Hepatocyte (in vitro differentiated cells): ENCODE results near the gene PCGF1. TPM values are rescaled to one million over a fixed set of nuclear protein-coding genes. Genes with fewer than 3 reads are reported as not detected.

Experiments
- polyA plus RNA-seq: library from polyadenylated mRNA; unstranded; fragments of >200 nt; fragmentation: Nextera tagmentation; extraction: Ambion mirVana; gene quantifications from 2 replicates; pipeline ENCODE4 v1.2.1, GENCODE V29; 2016
- total RNA-seq: library from RNA; depleted of rRNA; stranded (reverse); fragments of >200 nt; gene quantifications from 2 replicates; pipeline ENCODE4 v1.2.3, GENCODE V29; 2014

PCGF1 gene
- total and polyA plus RNA-seq, 2 experiments from 2014 or later = 10.6 to 30.2 TPM

Other genes starting within 250 kb of the PCGF1 start
- gene SLC4A5, start 164.3 kb downstream of the PCGF1 start, total RNA-seq = 0.36 and 1.5 TPM in 2 replicates
- gene SLC4A5, start 164.3 kb downstream of the PCGF1 start, polyA plus RNA-seq = 0.28 and 1.7 TPM in 2 replicates
- gene DCTN1, start 127.4 kb downstream of the PCGF1 start, total RNA-seq = 72.3 and 84.3 TPM in 2 replicates
- 95.0 and 111 TPM in 2 replicates for gene DCTN1, start 127.4 kb downstream of the PCGF1 start, polyA plus RNA-seq
- gene C2orf81, start 86.1 kb downstream of the PCGF1 start, total RNA-seq = 0.32 and 0.37 TPM in 2 replicates
- gene C2orf81, start 86.1 kb downstream of the PCGF1 start, polyA plus RNA-seq = 0.76 and 4.2 TPM in 2 replicates
- 6.2 and 7.1 TPM in 2 replicates for gene WDR54, start 86.0 kb downstream of the PCGF1 start, total RNA-seq
- 22.2 and 22.6 TPM in 2 replicates for gene WDR54, start 86.0 kb downstream of the PCGF1 start, polyA plus RNA-seq
- 66.1 and 74.2 TPM in 2 replicates for gene RTKN, start 65.8 kb downstream of the PCGF1 start, total RNA-seq
- gene RTKN, start 65.8 kb downstream of the PCGF1 start, polyA plus RNA-seq = 77.5 and 85.0 TPM in 2 replicates
- gene INO80B, start 52.6 kb downstream of the PCGF1 start, total RNA-seq = 16.0 and 20.0 TPM in 2 replicates
- gene INO80B, start 52.6 kb downstream of the PCGF1 start, polyA plus RNA-seq = 18.9 and 19.9 TPM in 2 replicates
- 66.5 and 85.7 TPM in 2 replicates for gene WBP1, start 49.3 kb downstream of the PCGF1 start, total RNA-seq
- 87.5 and 95.0 TPM in 2 replicates for gene WBP1, start 49.3 kb downstream of the PCGF1 start, polyA plus RNA-seq
- gene MOGS, start 42.3 kb downstream of the PCGF1 start, total RNA-seq = 47.6 and 67.1 TPM in 2 replicates
- 48.3 and 60.2 TPM in 2 replicates for gene MOGS, start 42.3 kb downstream of the PCGF1 start, polyA plus RNA-seq
- 13.8 and 23.4 TPM in 2 replicates for gene MRPL53, start 35.0 kb downstream of the PCGF1 start, total RNA-seq
- gene MRPL53, start 35.0 kb downstream of the PCGF1 start, polyA plus RNA-seq = 89.6 and 95.9 TPM in 2 replicates
- gene CCDC142, start 24.7 kb downstream of the PCGF1 start, total RNA-seq = 11.6 and 15.9 TPM in 2 replicates
- gene CCDC142, start 24.7 kb downstream of the PCGF1 start, polyA plus RNA-seq = 16.6 and 21.3 TPM in 2 replicates
- gene TTC31, start 24.6 kb downstream of the PCGF1 start, total RNA-seq = 19.9 and 25.1 TPM in 2 replicates
- 21.3 and 23.8 TPM in 2 replicates for gene TTC31, start 24.6 kb downstream of the PCGF1 start, polyA plus RNA-seq
- 2.5 and 3.4 TPM in 2 replicates for gene LBX2, start 8.1 kb downstream of the PCGF1 start, total RNA-seq
- 3.1 and 5.2 TPM in 2 replicates for gene LBX2, start 8.1 kb downstream of the PCGF1 start, polyA plus RNA-seq
- not detected in 2 replicates for gene TLX2, start 6.8 kb upstream of the PCGF1 start, total RNA-seq
- gene TLX2, start 6.8 kb upstream of the PCGF1 start, polyA plus RNA-seq = not detected in 2 replicates
- gene DQX1, start 18.5 kb upstream of the PCGF1 start, total RNA-seq = 1.2 and 4.0 TPM in 2 replicates
- gene DQX1, start 18.5 kb upstream of the PCGF1 start, polyA plus RNA-seq = 0.73 TPM in 1 of 2 replicates, not detected in the other
- 121 and 138 TPM in 2 replicates for gene AUP1, start 22.0 kb upstream of the PCGF1 start, total RNA-seq
- 195 and 212 TPM in 2 replicates for gene AUP1, start 22.0 kb upstream of the PCGF1 start, polyA plus RNA-seq
- gene HTRA2, start 22.2 kb upstream of the PCGF1 start, total RNA-seq = 31.2 and 32.4 TPM in 2 replicates
- gene HTRA2, start 22.2 kb upstream of the PCGF1 start, polyA plus RNA-seq = 33.5 and 37.2 TPM in 2 replicates
- gene LOXL3, start 46.2 kb upstream of the PCGF1 start, total RNA-seq = 13.3 and 13.6 TPM in 2 replicates
- 11.0 and 11.2 TPM in 2 replicates for gene LOXL3, start 46.2 kb upstream of the PCGF1 start, polyA plus RNA-seq
- gene DOK1, start 47.0 kb upstream of the PCGF1 start, total RNA-seq = 8.0 and 11.6 TPM in 2 replicates
- 10.7 and 11.4 TPM in 2 replicates for gene DOK1, start 47.0 kb upstream of the PCGF1 start, polyA plus RNA-seq
- 0.70 and 1.0 TPM in 2 replicates for gene M1AP, start 140.6 kb upstream of the PCGF1 start, total RNA-seq
- 0.30 and 1.2 TPM in 2 replicates for gene M1AP, start 140.6 kb upstream of the PCGF1 start, polyA plus RNA-seq
- gene SEMA4F, start 146.6 kb upstream of the PCGF1 start, total RNA-seq = 6.8 and 7.3 TPM in 2 replicates
- 6.5 and 7.4 TPM in 2 replicates for gene SEMA4F, start 146.6 kb upstream of the PCGF1 start, polyA plus RNA-seq